ENCODE measurements around the gene TUB.

Gene TUB

GRCh38 chr11:8101421-8101820, 20.4 kb downstream of the TUB start:
- Histone ChIP-seq H3K36me3 (ENCODE audit: insufficient read depth, low read length) (peaks cover 93% of the 10 kb centered on the region), H3K4me1 (ENCODE audit: insufficient read depth, low read length) (no peaks in the 10 kb centered on the region)

GRCh38 chr11:8102296-8102915, 21.4 kb downstream of the TUB start:
- no peak overlapping the region for H2AFZ ChIP-seq (ENCODE audit: low read depth, low read length)
- H3K9me3 ChIP-seq (ENCODE audit: low read length) = no peaks in the 10 kb centered on the region
- H3K27me3 ChIP-seq (ENCODE audit: insufficient read depth, low read length) = no peaks in the 10 kb centered on the region
- peaks cover 91% of the 10 kb centered on the region for H3K36me3 ChIP-seq (ENCODE audit: insufficient read depth, low read length)
- no peak overlapping the region for H3K4me3 ChIP-seq (ENCODE audit: low read length)
- H3K4me1 ChIP-seq (ENCODE audit: insufficient read depth, low read length) = no peaks in the 10 kb centered on the region

More at GRCh38 chr11:8101421-8101820, 20.4 kb downstream of the TUB start:
- Histone ChIP-seq H3K4me3 (ENCODE audit: low read length) (no peak overlapping the region), H3K27me3 (ENCODE audit: insufficient read depth, low read length) (no peaks in the 10 kb centered on the region), H3K9me3 (ENCODE audit: low read length) (no peaks in the 10 kb centered on the region), H2AFZ (ENCODE audit: low read depth, low read length) (no peak overlapping the region)

- Histone ChIP-seq H3K27me3 (ENCODE audit: insufficient read depth, low read length) (no peaks in the 10 kb centered on the region), H3K4me1 (ENCODE audit: insufficient read depth, low read length) (no peaks in the 10 kb centered on the region), H2AFZ (ENCODE audit: low read depth, low read length) (no peak overlapping the region), H3K4me3 (ENCODE audit: low read length) (no peak overlapping the region), H3K36me3 (ENCODE audit: insufficient read depth, low read length) (peaks cover 87% of the 10 kb centered on the region), H3K9me3 (ENCODE audit: low read length) (no peaks in the 10 kb centered on the region)
Observed at GRCh38 chr11:8102965-8103364, 22.0 kb downstream of the TUB start.

GRCh38 chr11:8103909-8104308, 22.9 kb downstream of the TUB start:
- Histone ChIP-seq H3K36me3 (ENCODE audit: insufficient read depth, low read length) (peaks cover 79% of the 10 kb centered on the region), H2AFZ (ENCODE audit: low read depth, low read length) (no peak overlapping the region)

GRCh38 chr11:8105133-8105532, 24.1 kb downstream of the TUB start:
- H3K4me3 ChIP-seq (ENCODE audit: low read length) = no peak overlapping the region
- H3K9me3 ChIP-seq (ENCODE audit: low read length) = no peaks in the 10 kb centered on the region
- peaks cover 70% of the 10 kb centered on the region for H3K36me3 ChIP-seq (ENCODE audit: insufficient read depth, low read length)
- H3K4me1 ChIP-seq (ENCODE audit: insufficient read depth, low read length) = no peaks in the 10 kb centered on the region
- no peaks in the 10 kb centered on the region for H3K27me3 ChIP-seq (ENCODE audit: insufficient read depth, low read length)
- H2AFZ ChIP-seq (ENCODE audit: low read depth, low read length) = no peak overlapping the region

More at GRCh38 chr11:8103909-8104308, 22.9 kb downstream of the TUB start:
- Histone ChIP-seq H3K4me1 (ENCODE audit: insufficient read depth, low read length) (no peaks in the 10 kb centered on the region), H3K9me3 (ENCODE audit: low read length) (no peaks in the 10 kb centered on the region), H3K4me3 (ENCODE audit: low read length) (no peak overlapping the region), H3K27me3 (ENCODE audit: insufficient read depth, low read length) (no peaks in the 10 kb centered on the region)

GRCh38 chr11:8105666-8106065, 24.7 kb downstream of the TUB start:
- H3K4me3 ChIP-seq (ENCODE audit: low read length) = no peak overlapping the region
- no peaks in the 10 kb centered on the region for H3K4me1 ChIP-seq (ENCODE audit: insufficient read depth, low read length)
- no peaks in the 10 kb centered on the region for H3K27me3 ChIP-seq (ENCODE audit: insufficient read depth, low read length)
- no peaks in the 10 kb centered on the region for H3K9me3 ChIP-seq (ENCODE audit: low read length)
- no peak overlapping the region for H2AFZ ChIP-seq (ENCODE audit: low read depth, low read length)
- peaks cover 70% of the 10 kb centered on the region for H3K36me3 ChIP-seq (ENCODE audit: insufficient read depth, low read length)

- Histone ChIP-seq H3K36me3 (ENCODE audit: insufficient read depth, low read length) (peaks cover 60% of the 10 kb centered on the region), H3K27me3 (ENCODE audit: insufficient read depth, low read length) (no peaks in the 10 kb centered on the region), H3K9me3 (ENCODE audit: low read length) (no peaks in the 10 kb centered on the region), H3K4me1 (ENCODE audit: insufficient read depth, low read length) (no peaks in the 10 kb centered on the region), H3K4me3 (ENCODE audit: low read length) (no peak overlapping the region), H2AFZ (ENCODE audit: low read depth, low read length) (no peak overlapping the region)
Observed at GRCh38 chr11:8106679-8107078, 25.7 kb downstream of the TUB start.

GRCh38 chr11:8107642-8108041, 26.6 kb downstream of the TUB start:
- no peaks in the 10 kb centered on the region for H3K4me1 ChIP-seq (ENCODE audit: insufficient read depth, low read length)
- H2AFZ ChIP-seq (ENCODE audit: low read depth, low read length) = no peak overlapping the region
- H3K36me3 ChIP-seq (ENCODE audit: insufficient read depth, low read length) = peaks cover 52% of the 10 kb centered on the region
- H3K4me3 ChIP-seq (ENCODE audit: low read length) = no peak overlapping the region
- no peaks in the 10 kb centered on the region for H3K27me3 ChIP-seq (ENCODE audit: insufficient read depth, low read length)
- H3K9me3 ChIP-seq (ENCODE audit: low read length) = no peaks in the 10 kb centered on the region

- Histone ChIP-seq H3K9me3 (ENCODE audit: low read length) (no peaks in the 10 kb centered on the region), H3K36me3 (ENCODE audit: insufficient read depth, low read length) (peaks cover 44% of the 10 kb centered on the region), H2AFZ (ENCODE audit: low read depth, low read length) (no peak overlapping the region), H3K27me3 (ENCODE audit: insufficient read depth, low read length) (no peaks in the 10 kb centered on the region), H3K4me1 (ENCODE audit: insufficient read depth, low read length) (no peaks in the 10 kb centered on the region), H3K4me3 (ENCODE audit: low read length) (no peak overlapping the region)
Observed at GRCh38 chr11:8108421-8108820, 27.4 kb downstream of the TUB start.

- H3K4me3 ChIP-seq (ENCODE audit: low read length) = no peak overlapping the region
- no peaks in the 10 kb centered on the region for H3K9me3 ChIP-seq (ENCODE audit: low read length)
- H3K36me3 ChIP-seq (ENCODE audit: insufficient read depth, low read length) = peaks cover 31% of the 10 kb centered on the region
- no peaks in the 10 kb centered on the region for H3K27me3 ChIP-seq (ENCODE audit: insufficient read depth, low read length)
- H3K4me1 ChIP-seq (ENCODE audit: insufficient read depth, low read length) = no peaks in the 10 kb centered on the region
- no peak overlapping the region for H2AFZ ChIP-seq (ENCODE audit: low read depth, low read length)
Observed at GRCh38 chr11:8109675-8110074, 28.7 kb downstream of the TUB start.

GRCh38 chr11:8110396-8110795, 29.4 kb downstream of the TUB start:
- H3K27me3 ChIP-seq (ENCODE audit: insufficient read depth, low read length) = no peaks in the 10 kb centered on the region
- no peak overlapping the region for H3K4me3 ChIP-seq (ENCODE audit: low read length)
- H3K36me3 ChIP-seq (ENCODE audit: insufficient read depth, low read length) = peaks cover 26% of the 10 kb centered on the region
- no peaks in the 10 kb centered on the region for H3K4me1 ChIP-seq (ENCODE audit: insufficient read depth, low read length)
- no peaks in the 10 kb centered on the region for H3K9me3 ChIP-seq (ENCODE audit: low read length)
- no peak overlapping the region for H2AFZ ChIP-seq (ENCODE audit: low read depth, low read length)

- no peaks in the 10 kb centered on the region for H3K4me1 ChIP-seq (ENCODE audit: insufficient read depth, low read length)
- H2AFZ ChIP-seq (ENCODE audit: low read depth, low read length) = no peak overlapping the region
- peaks cover 13% of the 10 kb centered on the region for H3K36me3 ChIP-seq (ENCODE audit: insufficient read depth, low read length)
- H3K27me3 ChIP-seq (ENCODE audit: insufficient read depth, low read length) = no peaks in the 10 kb centered on the region
- H3K4me3 ChIP-seq (ENCODE audit: low read length) = no peak overlapping the region
- H3K9me3 ChIP-seq (ENCODE audit: low read length) = no peaks in the 10 kb centered on the region
Observed at GRCh38 chr11:8111636-8112035, 30.6 kb downstream of the TUB start.

GRCh38 chr11:8122173-8122764, 41.3 kb downstream of the TUB start:
- Histone ChIP-seq H3K4me1 (ENCODE audit: insufficient read depth, low read length) (no peaks in the 10 kb centered on the region), H3K9me3 (ENCODE audit: low read length) (peaks cover 2% of the 10 kb centered on the region), H3K27me3 (ENCODE audit: insufficient read depth, low read length) (no peaks in the 10 kb centered on the region)

More at GRCh38 chr11:8122173-8122764, 41.3 kb downstream of the TUB start:
- Histone ChIP-seq H3K36me3 (ENCODE audit: insufficient read depth, low read length) (no peaks in the 10 kb centered on the region), H3K4me3 (ENCODE audit: low read length) (no peak overlapping the region), H2AFZ (ENCODE audit: low read depth, low read length) (no peak overlapping the region)
